Choroid plexus epithelial cell (primary cell): Measurements from ENCODE around the gene MPHOSPH9.

ENCODE experiments used
- DNase-seq: peaks from one replicate; pipeline ENCODE4 v3.0.0-alpha.2; 2010; ENCODE audit warnings: low read depth
- H3K4me3 ChIP-seq: 2 replicates; pipeline ENCODE4 v1.5.1; 2011; ENCODE audit warnings: low read depth, mild to moderate bottlenecking, control low read depth, low read length, moderate library complexity
- CTCF ChIP-seq: conservative IDR thresholded peaks from 2 replicates; pipeline ENCODE4 v1.5.1; 2011; ENCODE audit warnings: low read depth, mild to moderate bottlenecking, control low read depth, inconsistent platforms, low read length, moderate library complexity

Gene MPHOSPH9

GRCh38 chr12:123115409-123116121, 117.4 kb downstream of the MPHOSPH9 start:
- no peak overlapping the region for H3K4me3 ChIP-seq

GRCh38 chr12:123114304-123115083, 118.4 kb downstream of the MPHOSPH9 start:
- DNase-seq: no peak
- no peak for TF ChIP-seq CTCF
- H3K4me3 ChIP-seq: no peak overlapping the region

More at GRCh38 chr12:123115409-123116121, 117.4 kb downstream of the MPHOSPH9 start:
- DNase-seq: peak; percentile 95
- TF ChIP-seq CTCF: no peak

- H3K4me3 ChIP-seq: no peak overlapping the region
- no peak for TF ChIP-seq CTCF
- DNase-seq: no peak
Observed at GRCh38 chr12:123113026-123113425, 119.9 kb downstream of the MPHOSPH9 start.

GRCh38 chr12:123111498-123112165, 121.3 kb downstream of the MPHOSPH9 start:
- H3K4me3 ChIP-seq: no peak overlapping the region
- TF ChIP-seq CTCF: no peak
- peak; percentile 85 for DNase-seq

- no peak overlapping the region for H3K4me3 ChIP-seq
- no peak for TF ChIP-seq CTCF
- no peak for DNase-seq
Observed at GRCh38 chr12:123109319-123109772, 123.6 kb downstream of the MPHOSPH9 start.

- no peak for TF ChIP-seq CTCF
- DNase-seq: no peak
Observed at GRCh38 chr12:123108682-123109066, 124.3 kb downstream of the MPHOSPH9 start.

More at GRCh38 chr12:123108682-123109066, 124.3 kb downstream of the MPHOSPH9 start:
- H3K4me3 ChIP-seq: no peak overlapping the region
